Loucy (cell line): Measurements from ENCODE around the gene MYO5B.

ENCODE experiments used
- H2AFZ ChIP-seq: fragments of 200-600 bp; sonication (generic); 2 replicates; pipeline ENCODE4 v1.6.0; 2016; ENCODE audit warnings: antibody characterized with exemption, mild to moderate bottlenecking, low read length, moderate library complexity
- H3F3A ChIP-seq: fragments of 200-600 bp; 2 replicates; pipeline ENCODE4 v1.6.0; 2016; ENCODE audit warnings: antibody characterized with exemption, low read depth, mild to moderate bottlenecking
- H3K27me3 ChIP-seq: fragments of 200-600 bp; sonication (generic); 2 replicates; pipeline ENCODE4 v1.6.1; 2014; ENCODE audit warnings: low read length, mild to moderate bottlenecking; ENCODE audit not compliant: insufficient read depth, poor library complexity, severe bottlenecking
- H3K36me3 ChIP-seq: fragments of 200-600 bp; sonication (generic); 2 replicates; pipeline ENCODE4 v1.6.1; 2016; ENCODE audit warnings: low read length; ENCODE audit not compliant: insufficient read depth
- H3K4me1 ChIP-seq: fragments of 200-600 bp; sonication (generic); 2 replicates; pipeline ENCODE4 v1.5.1; 2014; ENCODE audit warnings: low read length, mild to moderate bottlenecking; ENCODE audit not compliant: insufficient read depth, poor library complexity, severe bottlenecking
- H3K4me2 ChIP-seq: fragments of 200-600 bp; sonication (generic); 2 replicates; pipeline ENCODE4 v1.6.0; 2014; ENCODE audit warnings: antibody characterized with exemption, low read length, low read depth, mild to moderate bottlenecking; ENCODE audit not compliant: poor library complexity, severe bottlenecking
- H3K4me3 ChIP-seq: fragments of 200-600 bp; sonication (generic); 2 replicates; pipeline ENCODE4 v1.5.1; 2014; ENCODE audit warnings: low read length, mild to moderate bottlenecking, mixed read lengths; ENCODE audit not compliant: poor library complexity, severe bottlenecking
- H3K79me2 ChIP-seq: fragments of 200-600 bp; sonication (generic); 2 replicates; pipeline ENCODE4 v1.6.1; 2014; ENCODE audit warnings: low read length; ENCODE audit not compliant: insufficient read depth
- H3K9ac ChIP-seq: fragments of 200-600 bp; sonication (generic); 2 replicates; pipeline ENCODE4 v1.6.0; 2014; ENCODE audit warnings: mild to moderate bottlenecking, low read depth, low read length, moderate library complexity; ENCODE audit not compliant: poor library complexity, severe bottlenecking
- H3K9me2 ChIP-seq: fragments of 200-600 bp; sonication (generic); replicated peaks from 2 replicates; pipeline ENCODE4 v1.6.1; 2016; ENCODE audit warnings: low read depth, low read length, mixed read lengths
- H3K9me3 ChIP-seq: fragments of 200-600 bp; sonication (generic); 2 replicates; pipeline ENCODE4 v1.6.1; 2014; ENCODE audit warnings: mild to moderate bottlenecking, antibody characterized with exemption, low read length, low read depth; ENCODE audit not compliant: insufficient read depth
- H4K20me1 ChIP-seq: fragments of 200-600 bp; sonication (generic); 2 replicates; pipeline ENCODE4 v1.6.0; 2014; ENCODE audit warnings: antibody characterized with exemption, low read length, mild to moderate bottlenecking; ENCODE audit not compliant: insufficient read depth, poor library complexity, severe bottlenecking
- EZH2phosphoT487 ChIP-seq: fragments of 200-600 bp; IDR thresholded peaks from 2 replicates; pipeline ENCODE4 v1.6.1; 2018; ENCODE audit warnings: antibody characterized with exemption, mild to moderate bottlenecking, moderate library complexity, borderline replicate concordance
- TF ChIP-seq, protein P1 (sequence below): fragments of 200-600 bp; sonication (generic); conservative IDR thresholded peaks from 2 replicates; pipeline ENCODE4 v1.5.1; 2014; ENCODE audit warnings: mild to moderate bottlenecking, antibody characterized with exemption, low read length

Gene MYO5B

DNA sequence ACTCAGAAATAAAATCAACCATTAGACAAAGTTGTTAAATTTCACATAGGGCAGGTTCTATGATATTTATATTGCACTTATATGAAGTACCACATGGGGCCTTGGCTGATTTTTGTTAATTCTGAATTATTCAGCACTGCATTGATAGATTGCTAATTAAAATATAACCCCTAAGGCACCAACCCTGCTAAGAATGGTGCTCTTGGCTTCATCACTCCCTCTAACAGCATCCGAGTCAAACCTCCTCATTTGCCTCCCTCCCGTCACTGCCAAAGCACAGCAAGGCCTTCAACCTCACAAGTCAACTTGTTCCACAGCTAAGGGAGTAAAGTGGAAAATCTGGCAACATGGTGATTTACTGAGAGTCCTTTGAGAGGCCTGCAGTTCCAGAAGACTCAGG is 27.0 kb downstream of the MYO5B start:
- H3K27me3 ChIP-seq = no peaks in the 10 kb centered on the region
- no peaks in the 10 kb centered on the region for H3K79me2 ChIP-seq
- H3K9ac ChIP-seq = no peak overlapping the region
- H3K4me3 ChIP-seq = no peak overlapping the region
- H3K9me3 ChIP-seq = no peaks in the 10 kb centered on the region
- no peaks in the 10 kb centered on the region for H3K36me3 ChIP-seq
- H3F3A ChIP-seq = no peaks in the 10 kb centered on the region
- H3K4me1 ChIP-seq = no peaks in the 10 kb centered on the region
- no peaks in the 10 kb centered on the region for H3K9me2 ChIP-seq
- TF ChIP-seq, protein P1, sequence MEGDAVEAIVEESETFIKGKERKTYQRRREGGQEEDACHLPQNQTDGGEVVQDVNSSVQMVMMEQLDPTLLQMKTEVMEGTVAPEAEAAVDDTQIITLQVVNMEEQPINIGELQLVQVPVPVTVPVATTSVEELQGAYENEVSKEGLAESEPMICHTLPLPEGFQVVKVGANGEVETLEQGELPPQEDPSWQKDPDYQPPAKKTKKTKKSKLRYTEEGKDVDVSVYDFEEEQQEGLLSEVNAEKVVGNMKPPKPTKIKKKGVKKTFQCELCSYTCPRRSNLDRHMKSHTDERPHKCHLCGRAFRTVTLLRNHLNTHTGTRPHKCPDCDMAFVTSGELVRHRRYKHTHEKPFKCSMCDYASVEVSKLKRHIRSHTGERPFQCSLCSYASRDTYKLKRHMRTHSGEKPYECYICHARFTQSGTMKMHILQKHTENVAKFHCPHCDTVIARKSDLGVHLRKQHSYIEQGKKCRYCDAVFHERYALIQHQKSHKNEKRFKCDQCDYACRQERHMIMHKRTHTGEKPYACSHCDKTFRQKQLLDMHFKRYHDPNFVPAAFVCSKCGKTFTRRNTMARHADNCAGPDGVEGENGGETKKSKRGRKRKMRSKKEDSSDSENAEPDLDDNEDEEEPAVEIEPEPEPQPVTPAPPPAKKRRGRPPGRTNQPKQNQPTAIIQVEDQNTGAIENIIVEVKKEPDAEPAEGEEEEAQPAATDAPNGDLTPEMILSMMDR = no peak
- TF ChIP-seq EZH2phosphoT487 = no peak
- H3K4me2 ChIP-seq = no peak overlapping the region
- no peaks in the 10 kb centered on the region for H4K20me1 ChIP-seq
- no peak overlapping the region for H2AFZ ChIP-seq

DNA sequence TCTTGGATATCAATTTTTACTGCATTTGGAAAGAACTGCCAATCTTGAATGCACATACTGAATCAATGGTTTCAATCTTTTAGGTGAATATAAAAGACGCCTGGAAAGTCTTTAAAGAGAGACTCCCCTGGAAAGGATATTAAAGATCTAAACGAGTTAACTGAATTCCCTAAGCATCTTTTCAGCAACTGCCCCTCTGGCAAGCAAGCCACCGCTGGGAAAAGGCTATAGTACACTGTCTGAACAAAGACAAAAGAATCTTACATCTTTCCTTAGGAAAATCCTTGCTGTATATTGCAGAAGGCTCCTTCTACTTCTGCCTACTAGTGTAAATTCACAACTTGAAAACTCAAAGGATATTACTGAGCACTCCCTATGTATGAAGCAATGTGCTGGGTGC is 28.0 kb downstream of the MYO5B start:
- no peaks in the 10 kb centered on the region for H3K9me3 ChIP-seq
- no peaks in the 10 kb centered on the region for H3K79me2 ChIP-seq
- H3K4me3 ChIP-seq = no peak overlapping the region

DNA sequence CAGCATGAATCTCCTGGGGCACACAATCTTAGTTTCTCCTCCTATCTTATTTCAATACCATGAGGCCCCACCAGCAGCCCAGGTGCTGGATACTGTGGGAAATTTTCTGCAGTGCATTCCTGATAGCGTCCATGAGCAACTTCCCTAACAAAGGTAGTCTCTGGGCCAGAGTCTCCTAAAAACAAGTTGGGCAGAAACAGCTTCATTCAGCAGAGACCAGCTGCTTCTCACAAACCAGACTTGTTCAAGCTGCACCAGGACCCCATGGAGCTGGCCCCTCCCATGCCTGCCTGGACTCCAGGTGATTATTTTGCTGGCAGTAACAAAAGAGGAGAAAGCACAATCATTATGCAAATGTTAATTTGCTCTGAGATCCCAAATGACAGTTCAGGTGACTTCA is 31.4 kb downstream of the MYO5B start:
- H3K79me2 ChIP-seq = no peaks in the 10 kb centered on the region
- no peaks in the 10 kb centered on the region for H3K27me3 ChIP-seq
- no peaks in the 10 kb centered on the region for H3K9me3 ChIP-seq
- H3K4me3 ChIP-seq = no peak overlapping the region
- H4K20me1 ChIP-seq = no peaks in the 10 kb centered on the region
- H3K9ac ChIP-seq = no peak overlapping the region
- no peak overlapping the region for H3K4me2 ChIP-seq
- no peaks in the 10 kb centered on the region for H3K4me1 ChIP-seq
- no peaks in the 10 kb centered on the region for H3K36me3 ChIP-seq
- H3F3A ChIP-seq = no peaks in the 10 kb centered on the region
- no peak overlapping the region for H2AFZ ChIP-seq
- no peak for TF ChIP-seq EZH2phosphoT487
- TF ChIP-seq, protein P1 = no peak
- no peaks in the 10 kb centered on the region for H3K9me2 ChIP-seq

More for the DNA sequence above, 28.0 kb downstream of the MYO5B start:
- Histone ChIP-seq H4K20me1 (no peaks in the 10 kb centered on the region), H3K9me2 (no peaks in the 10 kb centered on the region), H3K36me3 (no peaks in the 10 kb centered on the region), H3K27me3 (no peaks in the 10 kb centered on the region), H3K9ac (no peak overlapping the region), H3K4me1 (no peaks in the 10 kb centered on the region), H3F3A (no peaks in the 10 kb centered on the region), H2AFZ (no peak overlapping the region), H3K4me2 (no peak overlapping the region)
- no peak for TF ChIP-seq EZH2phosphoT487

DNA sequence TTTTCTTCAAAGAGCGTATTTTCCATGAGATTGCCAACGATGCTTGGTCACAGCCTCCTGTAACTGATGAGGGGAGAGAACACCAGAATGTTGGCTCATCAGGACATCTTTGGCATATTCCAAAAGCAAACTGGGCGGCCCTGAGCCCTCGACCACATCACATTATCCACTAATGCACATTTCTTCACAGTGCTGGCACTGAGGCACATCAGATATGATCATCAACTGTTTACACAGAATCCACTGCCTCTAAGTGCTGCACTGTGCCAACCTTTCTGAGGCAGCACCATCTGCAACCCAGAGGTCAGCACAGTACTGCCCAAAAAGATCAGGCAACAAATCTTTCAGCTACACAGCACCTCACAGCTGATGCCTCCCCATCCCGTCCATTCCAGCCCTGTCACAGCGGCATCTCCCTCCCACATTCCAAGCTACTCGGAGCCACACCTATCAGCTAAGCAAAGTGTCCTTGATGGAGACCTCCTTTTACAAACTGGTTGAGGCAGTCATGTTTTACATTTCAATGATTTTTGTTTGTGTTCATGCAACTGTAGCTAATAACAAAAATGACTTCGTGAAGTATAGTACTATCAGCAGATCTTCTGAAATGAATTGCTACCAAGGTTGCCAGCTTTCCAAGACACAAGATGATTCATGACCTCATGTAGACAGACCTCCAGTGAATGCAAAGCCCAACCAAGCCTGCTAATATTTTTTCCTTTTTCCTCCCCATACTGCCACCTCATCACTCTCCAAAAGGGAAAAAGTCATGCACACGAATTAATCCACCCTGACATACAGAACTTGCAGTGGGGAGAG is 32.3 kb downstream of the MYO5B start:
- no peaks in the 10 kb centered on the region for H3K4me1 ChIP-seq
- H3F3A ChIP-seq = no peaks in the 10 kb centered on the region
- H3K9me3 ChIP-seq = no peaks in the 10 kb centered on the region
- no peaks in the 10 kb centered on the region for H4K20me1 ChIP-seq
- TF ChIP-seq, protein P1 = no peak
- no peak for TF ChIP-seq EZH2phosphoT487
- H3K9ac ChIP-seq = no peak overlapping the region
- no peak overlapping the region for H2AFZ ChIP-seq
- no peak overlapping the region for H3K4me2 ChIP-seq
- H3K79me2 ChIP-seq = no peaks in the 10 kb centered on the region
- no peaks in the 10 kb centered on the region for H3K27me3 ChIP-seq
- no peaks in the 10 kb centered on the region for H3K36me3 ChIP-seq
- H3K9me2 ChIP-seq = no peaks in the 10 kb centered on the region
- no peak overlapping the region for H3K4me3 ChIP-seq
